Panc1 (cell line): ENCODE data around the gene NOL9.

ENCODE experiments used
- POLR2AphosphoS5 ChIP-seq: IDR thresholded peaks from 2 replicates; pipeline ENCODE4 v1.6.1; 2012; ENCODE audit warnings: mild to moderate bottlenecking, low read depth, low read length, moderate library complexity
- SIN3A ChIP-seq: IDR thresholded peaks from 2 replicates; pipeline ENCODE4 v1.6.1; 2012; ENCODE audit warnings: low read depth, mild to moderate bottlenecking, low read length, moderate library complexity, borderline replicate concordance; ENCODE audit not compliant: insufficient read depth
- TF ChIP-seq, protein P1 (sequence below): fragments of 450-650 bp; IDR thresholded peaks from 2 replicates; pipeline ENCODE4 v1.5.1; 2017; ENCODE audit warnings: mild to moderate bottlenecking
- TF ChIP-seq, protein P2 (sequence below), 2 experiments: IDR thresholded peaks; 2 replicates each; pipeline ENCODE4 v1.6.1; 2011 to 2012; ENCODE audit warnings: low read depth in 2 of 2, control low read depth in 1 of 2, low read length in 1 of 2, mild to moderate bottlenecking in 1 of 2, moderate library complexity in 1 of 2; ENCODE audit not compliant: insufficient read depth in 1 of 2

DNA sequence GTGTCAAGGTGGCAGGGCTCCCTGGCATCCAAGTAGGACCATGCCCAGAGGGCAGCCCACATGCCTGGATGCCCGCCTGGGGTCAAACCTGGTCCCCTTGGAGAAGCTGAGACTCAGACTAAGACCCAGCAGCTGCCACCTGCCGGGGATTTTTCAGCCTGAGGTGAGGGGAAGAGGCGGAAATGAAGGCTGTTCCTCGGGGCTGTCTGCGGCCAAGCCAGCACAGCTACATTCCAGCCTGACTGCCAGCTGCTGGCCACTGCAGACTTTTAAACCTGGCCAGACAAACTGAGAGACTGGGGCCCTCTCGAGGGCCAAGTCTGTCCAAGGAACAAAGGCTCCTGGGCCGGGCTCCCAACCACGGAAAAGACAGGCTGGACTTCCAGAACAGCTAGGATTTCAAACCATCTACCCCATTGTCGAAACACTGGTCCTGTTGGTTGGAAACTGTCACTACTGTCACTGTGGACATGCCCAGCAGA is 41.0 kb downstream of the NOL9 start:
- TF ChIP-seq, protein P1, sequence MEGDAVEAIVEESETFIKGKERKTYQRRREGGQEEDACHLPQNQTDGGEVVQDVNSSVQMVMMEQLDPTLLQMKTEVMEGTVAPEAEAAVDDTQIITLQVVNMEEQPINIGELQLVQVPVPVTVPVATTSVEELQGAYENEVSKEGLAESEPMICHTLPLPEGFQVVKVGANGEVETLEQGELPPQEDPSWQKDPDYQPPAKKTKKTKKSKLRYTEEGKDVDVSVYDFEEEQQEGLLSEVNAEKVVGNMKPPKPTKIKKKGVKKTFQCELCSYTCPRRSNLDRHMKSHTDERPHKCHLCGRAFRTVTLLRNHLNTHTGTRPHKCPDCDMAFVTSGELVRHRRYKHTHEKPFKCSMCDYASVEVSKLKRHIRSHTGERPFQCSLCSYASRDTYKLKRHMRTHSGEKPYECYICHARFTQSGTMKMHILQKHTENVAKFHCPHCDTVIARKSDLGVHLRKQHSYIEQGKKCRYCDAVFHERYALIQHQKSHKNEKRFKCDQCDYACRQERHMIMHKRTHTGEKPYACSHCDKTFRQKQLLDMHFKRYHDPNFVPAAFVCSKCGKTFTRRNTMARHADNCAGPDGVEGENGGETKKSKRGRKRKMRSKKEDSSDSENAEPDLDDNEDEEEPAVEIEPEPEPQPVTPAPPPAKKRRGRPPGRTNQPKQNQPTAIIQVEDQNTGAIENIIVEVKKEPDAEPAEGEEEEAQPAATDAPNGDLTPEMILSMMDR, result no peak
- TF ChIP-seq POLR2AphosphoS5 (no peak), SIN3A (no peak)
- TF ChIP-seq, protein P2, sequence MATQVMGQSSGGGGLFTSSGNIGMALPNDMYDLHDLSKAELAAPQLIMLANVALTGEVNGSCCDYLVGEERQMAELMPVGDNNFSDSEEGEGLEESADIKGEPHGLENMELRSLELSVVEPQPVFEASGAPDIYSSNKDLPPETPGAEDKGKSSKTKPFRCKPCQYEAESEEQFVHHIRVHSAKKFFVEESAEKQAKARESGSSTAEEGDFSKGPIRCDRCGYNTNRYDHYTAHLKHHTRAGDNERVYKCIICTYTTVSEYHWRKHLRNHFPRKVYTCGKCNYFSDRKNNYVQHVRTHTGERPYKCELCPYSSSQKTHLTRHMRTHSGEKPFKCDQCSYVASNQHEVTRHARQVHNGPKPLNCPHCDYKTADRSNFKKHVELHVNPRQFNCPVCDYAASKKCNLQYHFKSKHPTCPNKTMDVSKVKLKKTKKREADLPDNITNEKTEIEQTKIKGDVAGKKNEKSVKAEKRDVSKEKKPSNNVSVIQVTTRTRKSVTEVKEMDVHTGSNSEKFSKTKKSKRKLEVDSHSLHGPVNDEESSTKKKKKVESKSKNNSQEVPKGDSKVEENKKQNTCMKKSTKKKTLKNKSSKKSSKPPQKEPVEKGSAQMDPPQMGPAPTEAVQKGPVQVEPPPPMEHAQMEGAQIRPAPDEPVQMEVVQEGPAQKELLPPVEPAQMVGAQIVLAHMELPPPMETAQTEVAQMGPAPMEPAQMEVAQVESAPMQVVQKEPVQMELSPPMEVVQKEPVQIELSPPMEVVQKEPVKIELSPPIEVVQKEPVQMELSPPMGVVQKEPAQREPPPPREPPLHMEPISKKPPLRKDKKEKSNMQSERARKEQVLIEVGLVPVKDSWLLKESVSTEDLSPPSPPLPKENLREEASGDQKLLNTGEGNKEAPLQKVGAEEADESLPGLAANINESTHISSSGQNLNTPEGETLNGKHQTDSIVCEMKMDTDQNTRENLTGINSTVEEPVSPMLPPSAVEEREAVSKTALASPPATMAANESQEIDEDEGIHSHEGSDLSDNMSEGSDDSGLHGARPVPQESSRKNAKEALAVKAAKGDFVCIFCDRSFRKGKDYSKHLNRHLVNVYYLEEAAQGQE (IDR thresholded peaks at IDR 0.05; ENCODE audit: insufficient read depth in 1 of 2, low read depth in 2 of 2, low read length in 1 of 2), result no peak
